Vagina (tissue), 2 donors: ENCODE results near the gene NUP43.

Experiments used
- POLR2A ChIP-seq, 2 donors: fragments of 450-650 bp; IDR thresholded peaks; one replicate each; pipeline ENCODE4 v1.6.1; 2017; ENCODE audit warnings: antibody characterized with exemption in 2 of 2, mild to moderate bottlenecking in 2 of 2, moderate library complexity in 2 of 2
- POLR2AphosphoS5 ChIP-seq, 2 donors: sonication (generic); formaldehyde crosslinking; IDR thresholded peaks; one replicate each; pipeline ENCODE4 v1.9.0; 2017; ENCODE audit warnings: antibody characterized with exemption in 2 of 2, mild to moderate bottlenecking in 2 of 2, low read depth in 1 of 2; ENCODE audit not compliant: insufficient read depth in 1 of 2
- TF ChIP-seq, protein P1 (sequence below), 3 experiments: fragments of 450-650 bp in 2 of 3; fragments of 200-600 bp in 1 of 3; sonication (generic) in 1 of 3; IDR thresholded peaks; one replicate each; pipeline ENCODE4 v1.5.1; 2017 to 2019; ENCODE audit warnings: antibody characterized with exemption in 3 of 3, mild to moderate bottlenecking in 2 of 3, moderate library complexity in 2 of 3

DNA sequence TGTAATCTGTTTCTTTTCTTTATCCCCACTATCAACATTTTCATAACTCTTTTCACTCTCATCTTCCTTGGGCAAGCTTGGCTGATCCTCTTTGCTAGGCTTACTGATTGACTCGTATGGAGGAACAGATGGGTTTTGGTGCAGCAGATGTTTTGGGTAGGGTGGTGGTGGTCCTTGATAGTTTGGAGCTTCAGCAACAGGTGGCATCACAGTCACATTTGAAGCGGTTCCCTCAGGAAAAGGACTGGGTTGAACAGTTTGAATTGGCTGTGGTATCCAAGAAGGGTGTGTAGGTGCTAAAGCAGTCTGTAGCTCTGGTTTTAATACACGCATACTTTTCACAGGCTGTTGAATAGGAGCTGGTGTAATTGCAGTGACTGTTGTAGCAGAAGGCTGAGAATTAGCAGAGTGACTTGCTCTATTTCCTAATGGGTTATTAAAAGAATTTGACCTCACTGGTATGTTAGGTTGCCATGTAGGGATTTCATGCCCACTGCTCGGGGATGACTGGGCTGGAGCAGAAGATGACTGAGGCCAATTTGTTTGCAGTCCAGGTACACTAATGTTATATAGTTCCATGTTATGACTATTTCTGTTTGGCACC, 63.0 kb downstream of the NUP43 start:
- no peak for TF ChIP-seq POLR2A (IDR thresholded peaks at IDR 0.05)
- TF ChIP-seq, protein P1, sequence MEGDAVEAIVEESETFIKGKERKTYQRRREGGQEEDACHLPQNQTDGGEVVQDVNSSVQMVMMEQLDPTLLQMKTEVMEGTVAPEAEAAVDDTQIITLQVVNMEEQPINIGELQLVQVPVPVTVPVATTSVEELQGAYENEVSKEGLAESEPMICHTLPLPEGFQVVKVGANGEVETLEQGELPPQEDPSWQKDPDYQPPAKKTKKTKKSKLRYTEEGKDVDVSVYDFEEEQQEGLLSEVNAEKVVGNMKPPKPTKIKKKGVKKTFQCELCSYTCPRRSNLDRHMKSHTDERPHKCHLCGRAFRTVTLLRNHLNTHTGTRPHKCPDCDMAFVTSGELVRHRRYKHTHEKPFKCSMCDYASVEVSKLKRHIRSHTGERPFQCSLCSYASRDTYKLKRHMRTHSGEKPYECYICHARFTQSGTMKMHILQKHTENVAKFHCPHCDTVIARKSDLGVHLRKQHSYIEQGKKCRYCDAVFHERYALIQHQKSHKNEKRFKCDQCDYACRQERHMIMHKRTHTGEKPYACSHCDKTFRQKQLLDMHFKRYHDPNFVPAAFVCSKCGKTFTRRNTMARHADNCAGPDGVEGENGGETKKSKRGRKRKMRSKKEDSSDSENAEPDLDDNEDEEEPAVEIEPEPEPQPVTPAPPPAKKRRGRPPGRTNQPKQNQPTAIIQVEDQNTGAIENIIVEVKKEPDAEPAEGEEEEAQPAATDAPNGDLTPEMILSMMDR (IDR thresholded peaks at IDR 0.05): no peak
- no peak for TF ChIP-seq POLR2AphosphoS5 (IDR thresholded peaks at IDR 0.05; ENCODE audit: insufficient read depth in 1 of 2, low read depth in 1 of 2)
